GDM1 (cell line): Measurements from ENCODE around the gene IRF5.

Experiments used
- DNase-seq: peaks from one replicate; lab custom pipeline; 2025; lab: John Stamatoyannopoulos, UW

Gene IRF5

GRCh38 chr7:128920913-128921582, 16.7 kb upstream of the IRF5 start:
- no peak for DNase-seq

DNA sequence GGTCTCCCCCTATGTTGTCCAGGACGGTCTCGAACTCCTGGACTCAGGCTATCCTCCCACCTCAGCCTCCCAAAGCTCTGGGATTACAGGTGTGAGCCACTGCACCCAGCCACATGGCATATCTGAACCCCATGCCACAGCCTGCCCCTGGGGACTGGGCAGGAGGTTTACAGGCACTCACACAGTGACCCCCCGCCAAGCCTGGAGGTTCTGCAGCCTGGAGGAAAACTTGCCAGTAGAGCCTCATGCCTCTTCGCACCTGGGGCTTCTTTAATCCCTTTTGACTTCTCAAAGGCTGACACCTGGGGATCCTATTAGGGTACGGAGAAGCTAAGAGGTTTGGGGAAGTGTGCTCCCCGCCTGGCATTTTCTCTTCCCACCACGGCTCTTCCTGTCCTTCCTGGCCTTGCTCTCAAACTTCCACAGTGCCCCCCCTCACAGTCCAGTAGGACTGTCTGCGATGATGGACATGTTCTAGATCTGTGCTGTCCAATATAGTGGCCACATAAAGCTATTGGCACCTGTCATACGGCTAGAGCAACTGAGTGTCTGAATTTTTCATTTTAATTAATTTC, 15.8 kb upstream of the IRF5 start:
- DNase-seq, result no peak

DNA sequence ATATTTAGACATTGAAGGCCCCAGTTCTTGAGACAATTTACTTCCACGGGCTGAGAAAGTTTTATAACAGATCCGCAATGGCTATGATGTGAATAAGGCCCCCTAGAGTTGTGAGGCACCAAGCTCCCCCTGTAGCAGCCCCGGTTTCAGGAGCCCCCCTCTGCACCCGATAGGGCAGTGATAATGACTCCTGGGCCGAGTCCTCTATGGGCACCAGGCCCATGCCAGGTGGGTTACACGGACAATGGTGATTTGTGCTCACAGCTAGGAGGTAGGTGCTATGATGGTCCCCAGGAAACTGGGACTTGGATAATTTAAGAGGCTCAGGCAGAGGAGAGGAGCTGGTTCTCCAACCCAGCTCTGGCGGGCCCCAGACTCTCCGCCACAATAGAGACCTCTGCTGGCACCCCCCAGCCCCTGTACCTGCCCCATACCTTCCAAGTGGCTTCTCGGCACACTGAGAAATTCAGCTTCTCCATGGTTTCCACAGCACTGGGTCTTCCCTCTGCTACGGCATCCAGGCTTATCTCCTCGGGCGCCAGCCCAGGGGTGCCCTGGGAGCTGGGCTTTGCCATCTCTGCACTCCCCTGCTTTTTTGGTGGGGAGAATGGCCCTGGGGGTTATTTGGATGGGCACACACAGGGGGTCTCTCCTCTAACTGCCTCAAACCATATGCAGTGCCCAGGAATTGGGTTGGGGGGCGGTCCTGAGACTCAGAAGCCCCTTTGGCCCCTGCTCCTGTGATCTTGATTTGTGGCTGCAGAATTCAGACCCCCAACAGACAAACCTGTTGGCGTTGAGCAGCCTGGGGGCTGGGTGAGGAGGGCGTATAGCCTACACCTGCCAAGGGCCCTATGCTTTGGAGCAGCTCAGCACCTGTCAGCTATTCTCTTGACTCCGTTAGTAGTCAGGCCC, 15.0 kb upstream of the IRF5 start:
- no peak for DNase-seq

- no peak for DNase-seq
Measured at GRCh38 chr7:128923411-128923800, 14.3 kb upstream of the IRF5 start.

GRCh38 chr7:128924707-128925588, 12.8 kb upstream of the IRF5 start:
- DNase-seq, result no peak

DNA sequence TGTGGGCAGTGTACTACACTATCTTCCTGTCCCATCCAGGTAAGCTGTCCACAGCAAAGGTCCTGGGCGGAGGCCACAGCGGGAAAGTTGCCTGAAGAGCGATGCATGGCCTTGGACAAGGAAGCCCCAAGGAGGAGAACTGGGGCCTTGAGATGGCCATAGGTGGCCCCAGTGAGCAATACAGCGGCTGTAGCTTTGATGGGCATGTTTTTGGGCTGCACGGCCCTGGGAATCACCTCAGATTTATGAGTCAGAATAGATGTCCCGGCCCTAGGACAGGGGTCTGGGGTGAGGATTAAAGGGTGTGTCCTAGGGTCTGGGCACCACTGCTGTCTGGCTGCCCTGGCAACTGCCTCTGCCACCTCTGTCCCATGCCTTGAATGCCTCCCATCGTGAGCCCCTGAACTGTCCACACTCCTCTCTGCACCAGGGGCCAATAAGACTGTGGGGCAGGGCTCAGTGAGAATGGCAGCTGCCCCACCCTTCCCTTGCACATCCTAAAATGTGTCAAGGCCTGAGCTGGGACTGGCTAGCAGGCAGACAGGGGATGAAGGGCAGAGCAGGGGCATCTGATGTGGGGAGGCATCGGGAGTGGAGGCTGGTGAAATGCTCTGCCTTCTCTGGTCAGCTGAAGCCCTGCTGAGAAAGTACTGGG, 9.4 kb upstream of the IRF5 start:
- DNase-seq, result no peak

DNA sequence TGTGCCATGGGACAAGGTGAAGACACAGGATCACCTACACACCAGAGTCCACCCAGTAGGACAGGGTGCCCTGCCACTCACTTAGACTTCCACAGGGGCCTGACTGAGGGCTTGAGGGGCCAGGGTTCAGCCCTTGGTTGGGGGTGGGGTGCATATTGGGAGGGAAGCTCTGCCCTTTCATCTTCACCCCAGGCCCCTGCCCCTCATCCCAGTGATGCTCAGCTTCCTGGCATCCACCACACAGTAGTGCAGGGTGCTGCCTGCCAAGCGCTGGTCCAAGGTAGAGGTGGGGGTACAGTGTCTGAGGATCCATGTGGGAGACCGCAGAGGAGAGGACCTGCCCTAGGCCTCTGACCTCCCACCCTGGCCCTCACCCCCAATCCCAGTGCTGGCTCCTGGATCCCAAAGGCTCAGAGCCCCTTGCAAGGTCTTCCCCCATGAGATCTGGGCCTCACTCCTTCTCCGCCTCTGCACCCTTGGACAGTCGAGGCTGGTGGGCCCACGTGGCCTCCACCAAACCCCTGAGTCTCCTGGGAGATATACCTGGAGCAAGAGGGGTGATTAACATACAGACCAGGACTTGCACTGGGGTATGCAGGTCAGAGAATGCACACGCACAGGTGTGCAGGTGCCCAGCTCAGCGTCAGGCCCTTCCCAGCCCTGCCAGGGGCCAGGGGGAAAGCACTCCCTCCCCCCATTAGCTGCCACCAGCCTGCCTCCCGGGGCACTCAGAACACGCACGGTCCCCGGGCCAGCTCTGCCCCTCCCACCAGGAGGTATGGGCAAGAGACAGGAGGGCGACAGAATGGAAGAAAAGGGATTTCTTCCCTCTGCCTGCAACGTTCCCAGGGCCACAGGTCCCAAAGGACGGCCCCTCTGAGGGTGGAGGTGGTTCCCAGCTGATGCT, 8.6 kb upstream of the IRF5 start:
- DNase-seq, result no peak

DNA sequence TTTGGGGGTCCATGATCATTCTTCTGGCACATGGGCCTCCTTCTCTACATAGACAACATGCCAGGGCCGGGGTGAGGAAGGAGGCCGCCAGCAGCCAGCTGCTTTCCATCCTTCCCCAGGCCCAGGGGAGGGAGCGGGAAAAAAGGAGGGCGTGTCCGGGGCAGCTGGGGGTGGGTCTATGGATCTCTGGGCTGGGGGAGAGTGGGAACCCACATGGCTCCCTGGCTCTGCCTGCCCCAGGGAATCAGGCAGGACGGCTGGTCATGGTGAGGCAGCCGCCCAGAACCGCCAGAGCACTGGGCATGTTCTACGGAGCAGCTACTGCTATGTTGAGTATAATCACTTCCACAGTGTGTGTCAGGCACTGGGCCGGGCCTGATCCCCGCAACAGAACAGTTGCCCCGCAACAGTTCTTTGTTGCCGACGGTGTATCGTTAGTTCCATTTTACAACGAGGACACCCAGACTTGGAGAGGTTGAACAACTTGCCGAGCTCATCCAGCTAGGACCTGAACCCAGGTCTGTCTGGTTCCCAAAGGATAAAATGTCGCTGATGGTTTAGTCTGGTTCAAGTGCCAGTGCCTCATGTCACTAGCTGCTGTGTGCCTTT, 6.4 kb upstream of the IRF5 start:
- no peak for DNase-seq

DNA sequence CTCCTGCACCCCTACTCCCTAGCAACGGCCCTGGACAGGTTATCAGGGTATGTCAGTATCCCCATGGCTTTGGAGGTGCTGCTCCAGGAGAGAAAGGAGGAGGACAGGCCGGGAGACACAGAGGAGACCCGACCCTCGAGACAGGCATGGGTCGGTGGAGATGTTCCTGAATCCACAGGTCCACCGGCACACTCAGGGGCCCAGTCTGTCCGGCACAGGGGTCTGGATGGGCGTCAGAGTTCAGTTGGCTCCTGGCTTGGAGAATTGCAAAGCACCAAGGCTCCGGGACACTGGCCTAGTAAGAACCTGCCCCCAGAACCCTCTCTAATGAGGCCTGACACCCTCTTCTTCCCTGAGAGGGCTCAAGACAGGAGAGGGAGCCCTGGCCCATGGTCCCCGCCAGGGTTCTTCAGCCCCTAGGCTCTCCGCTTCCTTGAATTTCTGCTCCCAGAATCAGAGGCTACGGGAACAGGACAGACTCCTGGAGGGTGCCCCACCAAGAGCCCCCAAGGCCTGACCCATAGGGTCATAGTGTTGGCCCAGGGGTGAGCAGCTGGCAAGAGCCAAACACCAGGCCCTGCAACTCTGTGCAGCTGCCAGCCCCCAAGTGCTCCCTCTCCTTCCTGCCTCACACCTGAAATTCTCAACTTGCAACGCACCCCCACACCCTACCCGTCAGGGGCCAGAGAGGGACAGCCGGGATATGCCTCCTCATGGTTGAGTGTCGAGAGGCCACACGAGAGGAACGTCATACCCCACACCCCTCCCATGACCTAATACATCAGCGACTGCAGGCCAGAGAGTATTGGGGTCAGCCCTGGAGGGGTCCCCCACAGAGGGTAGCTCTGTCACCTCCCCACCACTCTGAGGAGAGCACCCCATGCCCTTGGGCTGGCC, 5.5 kb upstream of the IRF5 start:
- no peak for DNase-seq

DNA sequence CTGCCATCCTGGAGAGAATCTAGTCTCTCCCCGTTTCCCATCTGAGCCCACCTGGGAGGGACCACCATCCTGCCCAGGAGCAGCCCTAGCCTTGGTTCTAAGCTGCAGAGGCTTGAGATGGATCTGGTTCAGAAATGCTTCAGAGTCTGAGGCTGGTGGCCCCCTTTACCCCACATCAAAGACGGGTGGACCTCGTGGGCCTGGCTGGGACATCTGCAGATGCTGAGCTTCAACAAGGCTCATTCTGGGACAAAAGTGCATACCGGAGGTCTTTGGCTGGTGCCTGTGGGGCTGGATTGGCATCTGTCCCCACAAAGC, 4.9 kb upstream of the IRF5 start:
- DNase-seq, result no peak

GRCh38 chr7:128933180-128933891, 4.4 kb upstream of the IRF5 start:
- DNase-seq, result peak; percentile 74

GRCh38 chr7:128934361-128935341, 3.1 kb upstream of the IRF5 start:
- DNase-seq, result no peak

DNA sequence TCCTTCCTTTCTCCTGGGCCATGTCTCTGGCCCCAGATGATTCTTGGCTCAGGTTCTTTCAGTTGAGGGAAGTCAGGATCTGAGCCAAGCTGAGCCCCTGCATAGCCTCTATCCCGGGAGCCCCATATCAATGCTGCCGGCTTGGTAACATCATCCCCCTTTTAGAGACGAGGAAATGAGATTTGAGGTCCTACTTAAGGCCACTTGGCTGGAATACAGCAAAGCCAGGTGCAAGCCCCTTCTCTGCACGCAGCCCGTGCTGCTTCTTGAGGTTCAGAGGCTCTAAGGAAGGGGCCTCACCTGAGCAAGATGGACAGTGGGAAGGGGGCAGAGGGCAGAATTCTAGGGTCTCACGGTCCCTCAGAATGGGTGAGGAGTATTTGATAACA, 2.4 kb upstream of the IRF5 start:
- DNase-seq, result no peak

DNA sequence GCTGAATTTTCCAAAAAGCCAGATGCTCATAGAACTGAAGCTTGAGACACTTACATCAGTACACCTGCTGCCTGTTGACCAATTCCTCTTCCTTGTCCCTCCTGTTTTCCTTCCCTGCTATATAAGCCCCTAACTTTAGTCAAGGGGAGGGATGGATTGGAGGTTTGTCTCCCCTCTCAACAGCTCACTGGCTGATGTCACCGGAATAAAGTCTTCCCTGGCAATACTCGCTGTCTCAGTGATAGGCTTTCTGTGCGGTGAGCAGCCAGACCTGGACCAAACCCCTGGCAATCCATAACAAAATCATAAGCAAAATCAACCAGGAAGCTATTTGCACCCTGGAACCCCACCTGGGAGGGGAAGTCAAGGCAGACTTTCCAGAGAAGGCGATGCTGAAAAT, 929 bp upstream of the IRF5 start:
- no peak for DNase-seq

DNA sequence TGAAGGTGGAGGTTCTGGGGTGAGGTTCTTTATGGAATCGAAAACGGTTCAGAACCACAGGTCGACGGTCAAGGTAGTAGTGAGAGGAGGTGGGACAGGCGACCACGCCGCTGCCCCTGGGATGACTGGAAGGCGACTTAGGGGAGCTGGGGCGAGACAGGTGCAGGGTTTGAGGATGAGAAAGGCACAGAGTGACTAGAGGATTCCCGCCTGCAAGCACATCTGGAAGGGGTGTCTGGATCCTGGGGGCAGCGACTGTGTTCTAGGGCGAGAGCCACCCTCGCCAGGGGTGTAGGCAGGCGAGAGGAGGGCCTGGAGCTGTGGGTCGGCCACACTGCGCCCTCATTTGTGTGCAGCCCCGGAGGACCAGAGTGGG, 468 bp upstream of the IRF5 start:
- no peak for DNase-seq

DNA sequence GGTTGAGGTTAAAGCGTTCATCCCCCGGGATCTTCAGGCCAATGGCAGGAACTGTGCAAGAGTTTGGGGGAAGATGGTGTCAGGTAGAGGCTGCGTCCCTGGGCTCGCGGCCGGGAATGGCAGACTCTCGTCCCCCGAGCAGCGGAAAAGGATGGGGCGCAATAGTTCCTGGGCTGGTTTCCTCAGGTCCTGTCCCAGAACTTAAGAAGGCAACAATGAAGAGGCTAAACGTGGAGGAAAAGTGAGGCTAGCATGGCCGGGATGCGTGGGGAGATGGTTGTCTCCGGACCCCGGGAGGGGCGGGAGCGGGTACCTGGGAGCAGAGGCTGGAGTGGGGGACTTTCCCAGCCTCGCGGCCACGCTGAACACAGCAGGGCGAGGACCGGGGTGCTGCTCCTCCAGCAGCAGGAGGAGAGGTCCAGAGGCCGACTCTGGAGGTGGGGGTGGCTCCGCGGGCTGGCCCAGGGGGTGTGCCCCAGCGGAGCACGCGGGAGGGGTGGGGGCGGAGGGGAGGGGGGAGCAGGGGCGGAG, 882 bp downstream of the IRF5 start:
- DNase-seq, result peak; percentile 33
